Measurements from ENCODE around the gene GATA3.

Gene GATA3

DNA sequence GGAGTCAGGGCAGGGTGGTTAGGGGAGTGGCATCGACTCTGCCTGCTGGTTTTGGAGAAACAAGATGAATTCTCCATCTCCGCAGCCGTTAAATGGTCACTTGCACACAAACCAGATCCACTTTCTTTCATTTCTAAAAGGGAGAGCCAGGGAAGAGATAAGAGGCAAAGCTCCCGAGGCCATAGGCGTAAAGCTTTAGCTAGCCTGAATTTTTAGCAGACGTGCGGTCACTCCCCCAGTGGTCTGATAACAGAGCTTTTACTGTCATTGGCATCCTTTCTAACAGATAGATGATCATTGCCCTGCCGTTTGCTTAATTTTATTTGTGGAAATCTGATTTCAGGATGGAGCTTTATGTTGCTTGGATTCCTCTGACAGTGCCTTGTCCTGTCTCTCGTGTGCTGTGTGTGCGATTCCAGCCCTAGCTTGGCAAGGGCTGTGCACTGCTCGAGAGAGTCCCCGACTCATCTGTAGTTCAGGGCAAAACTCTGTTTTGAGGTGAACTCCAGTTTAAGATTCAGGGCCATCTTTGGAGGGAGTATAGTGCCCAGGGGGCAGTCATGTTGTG, 62.5 kb downstream of the GATA3 start:
- no peak overlapping the region for H3K4me3 ChIP-seq (ENCODE audit: low read depth, low read length)
- no peak for DNase-seq (ENCODE audit: low read depth)
- TF ChIP-seq, protein P1, sequence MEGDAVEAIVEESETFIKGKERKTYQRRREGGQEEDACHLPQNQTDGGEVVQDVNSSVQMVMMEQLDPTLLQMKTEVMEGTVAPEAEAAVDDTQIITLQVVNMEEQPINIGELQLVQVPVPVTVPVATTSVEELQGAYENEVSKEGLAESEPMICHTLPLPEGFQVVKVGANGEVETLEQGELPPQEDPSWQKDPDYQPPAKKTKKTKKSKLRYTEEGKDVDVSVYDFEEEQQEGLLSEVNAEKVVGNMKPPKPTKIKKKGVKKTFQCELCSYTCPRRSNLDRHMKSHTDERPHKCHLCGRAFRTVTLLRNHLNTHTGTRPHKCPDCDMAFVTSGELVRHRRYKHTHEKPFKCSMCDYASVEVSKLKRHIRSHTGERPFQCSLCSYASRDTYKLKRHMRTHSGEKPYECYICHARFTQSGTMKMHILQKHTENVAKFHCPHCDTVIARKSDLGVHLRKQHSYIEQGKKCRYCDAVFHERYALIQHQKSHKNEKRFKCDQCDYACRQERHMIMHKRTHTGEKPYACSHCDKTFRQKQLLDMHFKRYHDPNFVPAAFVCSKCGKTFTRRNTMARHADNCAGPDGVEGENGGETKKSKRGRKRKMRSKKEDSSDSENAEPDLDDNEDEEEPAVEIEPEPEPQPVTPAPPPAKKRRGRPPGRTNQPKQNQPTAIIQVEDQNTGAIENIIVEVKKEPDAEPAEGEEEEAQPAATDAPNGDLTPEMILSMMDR (IDR thresholded peaks at IDR 0.05; ENCODE audit: insufficient read depth, low read depth, low read length, missing control alignments), result no peak

- no peak overlapping the region for H3K4me3 ChIP-seq (ENCODE audit: low read depth, low read length)
- TF ChIP-seq, protein P1 (IDR thresholded peaks at IDR 0.05; ENCODE audit: insufficient read depth, low read depth, low read length, missing control alignments), result no peak
- no peak for DNase-seq (ENCODE audit: low read depth)
Measured at GRCh38 chr10:8121201-8121890, 66.9 kb downstream of the GATA3 start.

DNA sequence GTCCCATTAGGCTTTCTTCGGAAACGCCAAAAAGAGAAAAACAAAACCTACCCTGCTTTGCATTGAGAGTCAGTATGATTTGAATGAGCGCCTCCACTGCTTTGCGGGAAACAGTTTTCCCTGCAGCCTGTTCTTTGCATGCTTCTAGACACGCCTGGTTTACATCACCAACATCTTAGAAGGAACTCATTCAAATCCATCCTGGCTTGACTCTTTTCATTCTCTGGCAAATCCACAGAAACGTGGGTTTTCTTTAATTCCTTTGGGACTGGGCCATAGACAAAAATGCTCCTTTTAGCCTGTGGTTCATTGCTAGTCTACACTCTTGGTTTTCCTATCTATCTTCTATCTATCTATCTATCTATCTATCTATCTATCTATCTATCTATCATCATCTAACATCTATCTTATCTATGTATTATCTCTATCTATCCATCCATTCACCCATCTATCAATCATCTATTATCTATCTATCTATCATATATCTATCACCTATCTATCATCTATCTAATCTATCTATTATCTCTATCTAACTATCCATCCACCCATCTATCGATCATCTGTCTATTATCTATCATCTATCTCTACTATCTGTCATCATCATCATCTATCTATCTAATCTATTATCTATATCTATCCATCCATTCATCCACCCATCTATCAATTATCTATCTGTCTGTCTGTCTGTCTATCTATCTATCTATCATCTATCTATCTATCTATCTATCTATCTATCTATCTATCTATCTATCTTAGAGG, 68.3 kb downstream of the GATA3 start:
- DNase-seq (ENCODE audit: low read depth), result no peak
- TF ChIP-seq, protein P1 (IDR thresholded peaks at IDR 0.05; ENCODE audit: insufficient read depth, low read depth, low read length, missing control alignments), result no peak
- no peak overlapping the region for H3K4me3 ChIP-seq (ENCODE audit: low read depth, low read length)

DNA sequence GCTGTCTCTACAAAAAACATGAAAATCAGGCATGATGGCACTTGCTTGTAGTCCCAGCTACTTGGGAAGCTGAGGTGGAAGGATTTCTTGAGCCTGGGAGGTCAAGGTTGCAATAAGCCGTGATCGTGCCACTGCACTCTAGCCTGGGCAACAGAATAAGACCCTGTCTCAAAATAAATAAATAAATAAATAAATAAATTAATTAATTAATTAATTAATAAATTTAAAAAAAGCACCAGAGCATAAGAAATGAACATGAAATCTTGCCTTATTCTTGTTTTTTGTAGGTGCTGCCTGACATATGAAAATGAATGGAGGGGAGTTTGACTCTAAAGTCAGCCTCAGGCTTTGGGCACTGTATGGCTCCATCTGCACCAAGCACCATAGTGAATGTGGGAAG, 69.9 kb downstream of the GATA3 start:
- TF ChIP-seq, protein P1 (IDR thresholded peaks at IDR 0.05; ENCODE audit: insufficient read depth, low read depth, low read length, missing control alignments), result no peak
- H3K4me3 ChIP-seq (ENCODE audit: low read depth, low read length), result no peak overlapping the region
- no peak for DNase-seq (ENCODE audit: low read depth)
